Stimulated activated CD8-positive, alpha-beta memory T cell treated with anti-CD3 and anti-CD28 coated beads, Interleukin-2, amount 100 ng/mL, for 1 hour (primary cell): ENCODE data around the gene ZSCAN20.

Source experiments
- DNase-seq, 2 donors: peaks; one replicate each; pipeline ENCODE4 v3.0.0-alpha.2; 2020; ENCODE audit warnings: low read depth in 2 of 2

ZSCAN20 gene

GRCh38 chr1:33443705-33444180 lies 28.7 kb upstream of the ZSCAN20 start:
- no peak for DNase-seq

DNA sequence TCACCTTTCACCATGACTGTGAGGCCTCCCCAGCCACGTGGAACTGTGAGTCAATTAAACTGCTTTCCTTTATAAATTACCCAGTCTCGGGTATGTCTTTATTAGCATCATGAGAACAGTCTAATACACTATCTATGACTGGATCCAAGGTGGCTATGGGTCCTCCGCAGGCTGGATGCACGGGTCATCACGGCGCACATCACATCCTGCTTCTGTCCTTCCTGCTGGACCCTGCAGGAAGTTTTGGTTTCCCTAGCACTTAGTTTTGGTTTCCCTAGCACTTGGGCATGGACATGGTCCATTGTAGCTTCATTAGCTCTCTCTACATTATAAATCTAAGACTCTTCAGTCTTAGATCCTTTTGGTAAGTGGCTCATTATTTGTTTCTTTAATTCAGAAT lies 27.3 kb upstream of the ZSCAN20 start:
- no peak for DNase-seq

- DNase-seq, result no peak
Observed at GRCh38 chr1:33446590-33446989, 25.9 kb upstream of the ZSCAN20 start.

DNA sequence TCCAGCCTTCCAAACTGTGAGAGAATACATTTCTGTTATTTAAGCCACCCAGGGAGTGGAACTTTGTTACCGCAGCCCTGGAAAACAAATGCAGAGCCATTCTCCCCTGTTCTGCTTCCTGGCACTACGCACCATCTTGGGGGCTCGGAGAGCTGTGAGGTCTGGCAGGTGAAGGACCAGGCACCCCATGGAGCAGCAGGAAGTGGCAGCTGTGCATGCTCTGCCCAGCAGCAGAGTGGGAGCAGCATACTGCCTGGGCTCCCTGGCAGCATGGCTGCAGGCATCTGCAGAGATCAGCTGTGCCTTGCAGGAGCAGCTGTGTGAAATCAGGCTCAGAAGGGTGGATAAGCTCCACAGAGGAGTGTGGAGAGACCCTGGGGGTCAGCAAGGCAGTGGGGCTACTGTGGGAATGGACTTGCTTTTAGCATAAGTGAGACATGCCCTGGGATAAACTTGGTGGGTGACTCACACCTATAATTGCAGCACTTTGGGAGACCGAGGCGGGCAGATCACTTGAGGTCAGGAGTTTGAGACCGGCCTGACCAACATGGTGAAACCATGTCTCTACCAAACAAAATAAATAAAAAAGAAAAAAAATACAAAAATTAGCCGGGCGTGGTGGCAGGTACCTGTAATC lies 17.7 kb upstream of the ZSCAN20 start:
- no peak for DNase-seq

DNA sequence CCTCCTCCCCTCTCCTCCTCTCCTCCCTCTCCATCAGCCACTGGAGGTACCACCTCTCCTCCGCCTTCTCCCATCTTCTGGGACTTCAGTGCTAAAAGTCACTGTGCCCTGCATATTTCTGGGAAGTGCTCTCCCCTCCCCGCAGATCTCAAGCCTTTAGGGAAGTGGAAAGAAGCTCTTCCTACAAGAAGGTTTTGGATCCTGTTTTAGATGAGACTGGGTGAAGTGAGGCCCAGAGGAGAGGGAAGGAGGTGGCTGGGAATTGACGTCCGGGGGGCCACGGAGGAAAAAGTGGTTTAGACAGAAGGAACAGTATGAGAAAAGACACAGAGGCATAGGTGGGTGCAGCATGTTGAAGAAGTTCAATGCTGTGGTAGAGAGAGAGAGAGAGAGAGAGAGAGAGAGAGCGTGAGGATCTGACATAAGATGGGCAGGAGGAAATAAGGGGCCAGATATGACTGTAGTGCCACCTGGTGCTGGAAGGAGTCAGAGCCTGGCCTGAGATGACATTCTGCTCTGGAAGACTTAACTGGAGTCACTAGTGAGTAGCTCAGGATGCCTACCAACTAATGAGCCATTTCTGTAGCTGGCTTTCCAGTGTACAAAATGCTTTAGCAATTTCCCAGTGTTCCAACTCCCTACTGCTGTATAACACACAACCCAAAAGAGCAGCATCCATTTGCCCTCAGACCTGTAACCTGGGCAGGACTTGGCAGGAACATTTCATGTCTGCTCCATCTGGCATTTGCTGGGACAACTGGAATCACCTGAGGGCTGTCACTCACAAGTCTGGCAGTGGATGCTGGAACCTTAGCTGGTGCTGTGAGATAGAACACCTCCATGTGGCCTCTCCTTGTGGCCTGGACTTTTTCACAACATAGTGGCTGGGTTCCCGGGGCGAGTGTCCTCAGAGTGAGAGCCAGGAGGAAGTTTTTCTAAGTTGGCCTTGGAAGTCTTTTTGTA lies 16.6 kb upstream of the ZSCAN20 start:
- DNase-seq, result no peak

DNA sequence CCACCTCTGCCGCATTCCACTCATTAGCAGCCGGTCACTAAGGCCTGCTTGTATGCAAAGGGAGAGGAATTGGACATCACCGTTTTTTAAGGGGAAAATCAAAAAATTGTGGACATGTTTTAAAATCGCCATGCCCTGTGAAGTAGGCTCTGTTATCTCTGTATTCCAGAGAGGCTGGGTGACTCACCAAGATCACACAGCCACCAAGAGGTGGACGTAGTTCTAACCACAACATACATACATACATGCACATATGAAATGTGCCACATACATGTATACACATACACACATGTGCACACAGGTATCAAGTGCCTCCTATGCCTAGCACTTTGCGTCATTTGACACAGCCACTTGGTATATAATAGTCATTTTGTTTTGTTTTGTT lies 16.0 kb upstream of the ZSCAN20 start:
- no peak for DNase-seq

- DNase-seq, result no peak
Observed at GRCh38 chr1:33459691-33460090, 12.8 kb upstream of the ZSCAN20 start.

DNA sequence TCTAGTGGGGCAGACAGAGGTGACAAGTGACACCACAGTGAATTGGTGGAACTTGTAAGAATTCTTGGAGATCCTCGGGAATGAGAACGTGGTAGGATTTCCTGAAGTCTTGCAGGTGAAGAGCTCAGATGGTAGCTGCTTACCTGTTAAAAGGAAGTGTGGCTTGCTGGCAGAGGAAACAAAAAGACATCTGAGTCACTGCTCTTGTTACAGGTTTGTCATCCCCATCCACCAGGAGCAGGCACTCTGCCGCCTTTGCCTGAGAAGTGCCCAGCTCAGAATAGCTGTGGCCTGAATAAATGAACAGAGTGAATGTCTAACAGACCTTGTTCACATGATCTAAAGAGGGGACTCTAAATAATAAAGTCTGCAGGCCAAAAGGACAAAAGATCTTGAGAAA lies 12.3 kb upstream of the ZSCAN20 start:
- no peak for DNase-seq

- DNase-seq, result no peak
Observed at GRCh38 chr1:33460947-33461629, 11.4 kb upstream of the ZSCAN20 start.

DNA sequence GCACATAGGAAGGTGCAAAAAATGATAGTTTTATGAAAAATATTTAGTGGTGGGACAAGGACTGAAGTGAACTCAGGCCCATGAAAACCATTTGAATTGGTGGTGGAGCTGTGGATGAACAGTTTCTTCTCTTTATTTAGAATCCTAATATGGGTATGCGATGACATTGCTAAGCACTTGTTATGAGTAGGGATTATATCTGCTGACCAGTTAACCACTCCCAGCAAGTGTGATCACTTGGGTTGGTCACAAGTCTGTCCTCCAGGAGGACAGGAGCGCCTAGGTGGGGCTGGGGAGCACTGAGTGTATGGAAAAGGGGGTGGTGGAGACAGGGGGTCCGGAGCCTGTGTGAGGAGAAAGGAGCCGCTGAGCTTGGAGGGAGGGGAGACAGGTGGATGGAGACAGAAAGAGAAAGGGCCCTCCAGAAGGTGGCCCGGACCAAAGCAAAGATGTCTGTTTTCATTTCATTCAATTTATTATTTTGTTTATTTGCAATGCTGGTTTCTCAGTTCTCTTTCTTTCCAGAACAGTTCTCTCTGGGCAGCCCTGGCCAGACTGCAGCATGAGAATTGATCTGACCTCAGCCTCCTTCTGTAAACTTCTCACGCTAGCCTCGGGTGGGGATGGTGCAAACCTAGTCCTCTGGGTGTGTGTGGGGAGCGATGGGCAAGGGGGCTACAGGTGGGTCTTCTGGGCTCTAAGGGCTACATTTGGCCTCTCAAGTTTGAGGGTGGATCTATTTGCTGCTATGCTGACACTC lies 9.9 kb upstream of the ZSCAN20 start:
- no peak for DNase-seq

DNA sequence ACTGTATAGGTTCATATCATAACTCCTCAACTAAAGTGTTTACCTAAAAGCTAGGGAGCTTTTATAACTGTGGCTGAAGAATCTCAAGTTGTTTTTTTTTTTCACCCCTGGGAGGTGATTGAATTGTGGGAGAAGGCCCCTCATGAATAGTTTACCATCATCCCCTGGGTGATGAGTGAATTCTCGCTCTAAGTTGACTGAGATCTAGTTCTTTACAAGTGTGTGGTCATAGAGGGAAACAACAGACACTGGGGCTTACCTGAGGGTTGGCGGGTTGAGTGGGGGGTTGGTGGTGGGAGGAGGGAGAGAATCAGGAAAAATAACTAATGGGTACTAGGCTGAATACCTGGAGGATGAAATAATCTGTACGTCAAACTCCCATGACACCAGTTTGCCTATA lies 7.9 kb upstream of the ZSCAN20 start:
- no peak for DNase-seq

- no peak for DNase-seq
Observed at GRCh38 chr1:33465316-33465715, 7.1 kb upstream of the ZSCAN20 start.

DNA sequence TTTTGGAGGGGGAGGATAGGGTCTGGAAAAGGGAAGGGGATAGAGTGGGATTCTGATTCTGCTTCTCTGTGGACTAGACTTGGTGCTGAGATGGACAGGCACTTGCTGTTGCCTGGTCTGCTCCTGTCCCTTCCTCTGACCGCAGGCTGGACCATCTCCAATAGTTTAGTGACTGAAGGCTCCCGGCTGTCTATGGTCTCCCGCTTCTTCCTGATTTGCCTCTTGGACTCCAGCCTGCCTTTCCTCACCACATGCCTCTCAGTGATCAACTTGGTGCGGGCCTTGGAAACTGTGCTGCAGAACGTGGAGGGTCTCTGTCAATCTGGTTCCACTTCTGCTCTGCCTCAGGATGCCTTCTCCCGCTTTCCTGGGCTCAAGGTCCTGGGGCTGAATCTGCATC lies 6.3 kb upstream of the ZSCAN20 start:
- DNase-seq, result no peak

GRCh38 chr1:33468011-33468410 lies 4.4 kb upstream of the ZSCAN20 start:
- no peak for DNase-seq

DNA sequence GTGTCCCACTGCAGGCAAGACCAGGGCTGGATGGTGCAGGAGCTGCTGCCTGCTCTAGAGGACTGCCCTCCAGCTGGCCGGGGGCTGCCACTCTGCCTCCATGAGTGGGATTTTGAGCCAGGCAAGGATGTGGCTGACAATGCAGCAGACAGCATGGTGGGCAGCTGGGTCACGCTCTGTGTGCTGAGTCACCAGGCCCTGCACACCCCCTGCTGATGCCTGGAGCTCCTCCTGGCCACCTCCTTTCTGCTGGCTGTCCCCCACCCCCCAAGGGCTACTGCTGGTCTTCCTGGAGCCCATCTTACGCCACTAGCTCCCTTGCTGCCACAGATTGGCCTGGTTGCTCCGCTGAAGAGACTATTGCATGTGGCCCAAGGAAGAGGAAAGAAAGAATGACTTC lies 3.9 kb upstream of the ZSCAN20 start:
- DNase-seq, result no peak

DNA sequence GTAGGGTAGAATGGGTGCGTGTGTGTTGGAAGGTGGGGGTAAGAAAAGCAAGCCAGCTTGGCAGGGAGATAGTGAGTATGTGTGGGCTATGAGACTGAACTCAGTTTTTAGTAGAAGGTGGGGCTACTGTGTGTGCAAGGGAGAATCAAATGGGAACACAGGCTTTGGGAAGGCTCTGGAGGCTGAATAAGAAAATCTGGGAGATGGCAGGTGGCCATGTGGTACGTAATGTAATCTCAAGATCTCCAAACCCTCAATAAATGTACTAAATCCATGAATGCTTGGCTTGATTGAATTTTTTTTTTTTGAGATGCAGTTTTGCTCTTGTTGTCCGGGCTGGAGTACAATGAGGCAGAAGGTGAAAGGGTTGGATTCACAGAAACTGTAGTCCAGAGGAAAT lies 3.5 kb upstream of the ZSCAN20 start:
- no peak for DNase-seq

- DNase-seq, result no peak
Observed at GRCh38 chr1:33469691-33470090, 2.8 kb upstream of the ZSCAN20 start.

GRCh38 chr1:33470495-33471012 lies 1.9 kb upstream of the ZSCAN20 start:
- peak; percentile 8 to 26 for DNase-seq

GRCh38 chr1:33471416-33471815 lies 1.0 kb upstream of the ZSCAN20 start:
- DNase-seq, result no peak

- no peak for DNase-seq
Observed at GRCh38 chr1:33473900-33474299, 1.5 kb downstream of the ZSCAN20 start.

- no peak for DNase-seq
Observed at GRCh38 chr1:33477451-33477850, 5.0 kb downstream of the ZSCAN20 start.

DNA sequence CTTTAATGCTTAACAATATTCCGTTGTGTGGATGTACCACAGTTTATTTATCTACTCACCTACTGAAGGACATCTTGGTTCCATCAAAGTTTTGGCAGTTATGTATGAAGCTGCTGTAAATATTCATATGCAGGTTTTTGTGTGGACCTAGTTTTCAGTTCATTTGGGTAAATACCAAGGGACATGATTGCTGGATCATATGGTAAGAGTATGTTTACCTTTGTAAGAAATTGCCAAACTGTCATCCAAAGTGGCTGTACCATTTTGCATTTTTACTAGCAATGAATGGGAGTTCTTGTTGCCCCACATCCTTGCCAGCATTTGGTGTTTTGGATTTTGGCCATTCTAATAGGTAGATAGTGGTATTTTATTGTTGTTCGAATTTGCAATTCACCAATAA lies 10.0 kb downstream of the ZSCAN20 start:
- no peak for DNase-seq
